Measurements from ENCODE around the gene SACM1L.

The SACM1L gene

DNA sequence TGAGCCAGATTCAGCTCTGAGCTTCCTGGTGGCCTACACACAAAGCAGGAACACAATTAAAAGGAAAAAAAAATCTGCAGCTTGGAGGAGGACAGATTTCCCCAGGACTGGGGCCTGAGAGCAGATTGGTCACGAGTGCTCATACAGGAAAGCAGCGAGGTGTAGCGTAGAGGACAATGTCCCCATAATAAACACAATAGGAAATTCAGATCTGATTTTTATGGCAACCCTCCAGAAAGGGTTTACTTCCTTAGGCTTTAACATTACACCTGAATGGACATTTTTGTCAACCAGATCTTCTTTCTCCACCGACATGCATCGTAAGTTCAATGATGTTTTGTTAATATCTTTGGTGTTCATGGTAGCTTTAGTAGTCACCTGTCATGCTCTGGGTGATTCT, 83.9 kb downstream of the SACM1L start:
- peaks cover 2% of the 10 kb centered on the region; the same call in 1 of the 2 replicates for H3K9me3 ChIP-seq (ENCODE audit: insufficient read depth, low read length)
- H3K4me3 ChIP-seq (ENCODE audit: insufficient read length, low read depth) = no peak overlapping the region
- no peak for DNase-seq (ENCODE audit: low read depth, low spot score)
- peaks cover 5% of the 10 kb centered on the region for H3K4me1 ChIP-seq (ENCODE audit: insufficient read depth, insufficient read length)
- H3K36me3 ChIP-seq (ENCODE audit: insufficient read depth, insufficient read length, low read length) = no peaks in the 10 kb centered on the region
- TF ChIP-seq YY1 (IDR thresholded peaks at IDR 0.05; ENCODE audit: insufficient read depth, insufficient read length) (no peak), SUZ12 (IDR thresholded peaks at IDR 0.05; ENCODE audit: extremely low read depth, insufficient read depth, insufficient read length) (no peak), ZNF274 (IDR thresholded peaks at IDR 0.05; ENCODE audit: low read depth, low read length) (no peak)
- no peak overlapping the region for H3K9ac ChIP-seq (ENCODE audit: insufficient read length, low read depth)
- no peaks in the 10 kb centered on the region for H3K27me3 ChIP-seq (ENCODE audit: insufficient read depth, insufficient read length)

DNA sequence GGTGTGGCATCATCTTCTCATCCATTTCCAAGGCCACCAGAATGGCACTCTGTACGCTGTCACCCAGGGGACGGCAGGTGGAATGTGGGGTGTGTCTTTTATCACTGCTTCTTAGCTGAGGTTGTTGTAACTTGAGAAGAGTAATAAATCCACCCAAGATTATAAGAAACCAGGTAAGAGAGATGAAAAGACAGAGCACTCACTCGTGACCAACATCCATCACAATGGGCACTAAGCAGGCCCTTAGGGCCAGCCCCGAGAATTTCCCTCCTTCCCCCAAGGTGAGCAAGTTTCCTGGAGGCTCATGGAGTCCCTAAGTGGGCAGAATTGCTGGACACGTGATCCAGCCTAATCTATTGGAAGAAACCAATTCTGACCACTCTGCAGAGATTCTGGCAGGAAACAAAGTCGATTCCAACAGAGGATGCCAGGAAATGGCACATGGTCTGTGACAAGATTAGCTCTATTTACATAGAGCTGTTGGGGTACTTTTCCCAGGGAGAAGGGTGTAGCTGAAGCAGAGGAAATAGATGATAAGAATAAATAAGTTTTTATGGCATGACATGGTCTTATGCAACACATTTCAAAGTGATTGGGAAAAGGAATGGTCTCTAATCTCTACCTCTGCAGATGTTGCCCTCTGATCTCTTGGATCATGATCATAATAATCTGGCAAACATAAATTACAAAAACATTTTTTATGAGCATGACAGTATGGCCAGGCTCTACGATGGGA, 84.7 kb downstream of the SACM1L start:
- Histone ChIP-seq H3K4me1 (ENCODE audit: insufficient read depth, insufficient read length) (peaks cover 7% of the 10 kb centered on the region), H3K4me3 (ENCODE audit: insufficient read length, low read depth) (no peak overlapping the region), H3K9ac (ENCODE audit: insufficient read length, low read depth) (no peak overlapping the region), H3K36me3 (ENCODE audit: insufficient read depth, insufficient read length, low read length) (no peaks in the 10 kb centered on the region), H3K27me3 (ENCODE audit: insufficient read depth, insufficient read length) (no peaks in the 10 kb centered on the region), H3K9me3 (ENCODE audit: insufficient read depth, low read length) (no peaks in the 10 kb centered on the region)
- no peak for TF ChIP-seq ZNF274 (IDR thresholded peaks at IDR 0.05; ENCODE audit: low read depth, low read length)
- TF ChIP-seq SUZ12 (IDR thresholded peaks at IDR 0.05; ENCODE audit: extremely low read depth, insufficient read depth, insufficient read length) = no peak
- TF ChIP-seq YY1 (IDR thresholded peaks at IDR 0.05; ENCODE audit: insufficient read depth, insufficient read length) = no peak
- DNase-seq (ENCODE audit: low read depth, low spot score) = no peak

DNA sequence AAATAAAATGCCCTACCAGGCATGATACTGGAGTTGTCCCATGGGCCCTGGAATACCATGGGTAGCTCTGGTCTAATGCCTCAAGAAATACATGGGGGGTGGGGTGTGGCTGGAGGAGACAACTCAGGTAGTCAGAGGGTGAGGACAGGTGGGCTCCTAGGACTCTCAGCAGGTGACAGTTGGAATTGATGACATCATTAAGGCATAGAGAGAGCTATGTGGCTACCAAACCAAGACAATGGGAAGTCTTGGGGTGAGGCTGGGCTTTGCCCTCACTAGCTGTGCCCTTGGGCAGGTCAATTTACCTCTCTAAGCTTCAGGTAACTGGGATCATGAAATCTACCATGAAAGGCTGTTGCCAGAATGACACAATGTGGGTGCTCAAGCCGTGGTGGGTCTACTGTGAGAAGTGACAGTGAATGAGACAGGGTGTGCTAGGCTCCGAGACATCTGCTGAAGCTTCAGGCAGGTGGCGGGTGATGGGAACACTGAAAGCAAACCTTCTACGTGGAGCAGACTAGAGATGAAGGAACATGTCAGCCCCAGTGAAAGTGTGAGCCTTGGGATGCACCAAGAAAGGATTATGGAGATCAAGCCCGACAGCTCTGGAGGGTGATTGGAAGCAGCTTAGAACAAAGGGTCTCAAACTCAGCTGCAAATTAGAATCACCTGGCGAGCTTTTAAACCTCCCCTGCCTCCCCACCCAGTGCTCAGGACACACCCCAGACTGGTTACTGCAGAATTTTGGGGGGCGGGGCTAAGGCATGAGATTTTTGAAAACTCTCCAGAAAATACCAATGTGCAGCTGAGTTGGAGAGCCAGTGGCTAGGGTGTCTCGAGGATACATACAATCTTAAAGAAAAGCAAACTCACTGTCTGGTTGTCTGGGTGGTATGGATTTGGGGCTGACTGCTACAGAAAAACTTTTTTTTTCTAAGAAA, 85.7 kb downstream of the SACM1L start:
- Histone ChIP-seq H3K36me3 (ENCODE audit: insufficient read depth, insufficient read length, low read length) (no peaks in the 10 kb centered on the region), H3K9ac (ENCODE audit: insufficient read length, low read depth) (no peak overlapping the region), H3K4me3 (ENCODE audit: insufficient read length, low read depth) (no peak overlapping the region), H3K4me1 (ENCODE audit: insufficient read depth, insufficient read length) (peaks cover 8% of the 10 kb centered on the region), H3K9me3 (ENCODE audit: insufficient read depth, low read length) (no peaks in the 10 kb centered on the region), H3K27me3 (ENCODE audit: insufficient read depth, insufficient read length) (no peaks in the 10 kb centered on the region)
- no peak for DNase-seq (ENCODE audit: low read depth, low spot score)
- no peak for TF ChIP-seq YY1 (IDR thresholded peaks at IDR 0.05; ENCODE audit: insufficient read depth, insufficient read length)
- no peak for TF ChIP-seq ZNF274 (IDR thresholded peaks at IDR 0.05; ENCODE audit: low read depth, low read length)
- TF ChIP-seq SUZ12 (IDR thresholded peaks at IDR 0.05; ENCODE audit: extremely low read depth, insufficient read depth, insufficient read length) = no peak

DNA sequence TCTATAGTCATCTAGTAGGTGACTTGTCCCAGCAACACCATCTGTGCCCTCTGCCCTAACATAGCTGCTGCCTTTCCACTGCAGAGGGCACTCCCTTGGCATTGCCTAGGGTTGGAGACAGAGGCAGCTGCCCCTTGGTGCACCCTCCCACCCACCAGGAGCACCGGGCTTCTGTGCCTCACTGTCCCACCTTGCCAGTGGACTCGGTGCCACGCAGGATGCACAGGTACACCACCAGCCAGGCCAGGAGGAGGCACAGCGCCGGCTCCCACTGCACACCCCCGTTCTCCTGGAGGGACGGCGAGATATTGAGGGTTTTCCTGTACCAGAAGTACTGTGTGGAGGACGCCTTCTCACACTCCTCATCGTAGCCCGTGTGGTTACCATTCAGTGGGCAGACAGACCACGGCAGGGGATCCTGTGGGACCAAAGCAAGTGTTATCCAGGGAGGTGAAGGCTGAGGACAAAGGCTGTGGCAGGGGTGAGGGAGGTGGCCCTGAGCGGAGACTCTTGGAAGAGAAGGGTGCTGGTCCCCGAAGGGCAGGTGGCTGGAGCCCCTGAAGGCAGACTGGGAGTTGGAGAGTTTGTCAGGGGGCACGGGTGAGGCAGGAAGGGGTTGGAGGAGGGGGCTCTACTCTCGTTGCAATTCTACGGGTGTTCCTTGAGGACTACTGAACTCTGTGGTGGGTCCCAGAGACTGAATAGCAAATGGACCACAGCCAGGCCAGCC, 86.5 kb downstream of the SACM1L start:
- Histone ChIP-seq H3K36me3 (ENCODE audit: insufficient read depth, insufficient read length, low read length) (no peaks in the 10 kb centered on the region), H3K9ac (ENCODE audit: insufficient read length, low read depth) (no peak overlapping the region), H3K4me3 (ENCODE audit: insufficient read length, low read depth) (no peak overlapping the region), H3K9me3 (ENCODE audit: insufficient read depth, low read length) (no peaks in the 10 kb centered on the region), H3K4me1 (ENCODE audit: insufficient read depth, insufficient read length) (peaks cover 11% of the 10 kb centered on the region), H3K27me3 (ENCODE audit: insufficient read depth, insufficient read length) (no peaks in the 10 kb centered on the region)
- no peak for DNase-seq (ENCODE audit: low read depth, low spot score)
- TF ChIP-seq SUZ12 (IDR thresholded peaks at IDR 0.05; ENCODE audit: extremely low read depth, insufficient read depth, insufficient read length) (no peak), YY1 (IDR thresholded peaks at IDR 0.05; ENCODE audit: insufficient read depth, insufficient read length) (no peak), ZNF274 (IDR thresholded peaks at IDR 0.05; ENCODE audit: low read depth, low read length) (no peak)

DNA sequence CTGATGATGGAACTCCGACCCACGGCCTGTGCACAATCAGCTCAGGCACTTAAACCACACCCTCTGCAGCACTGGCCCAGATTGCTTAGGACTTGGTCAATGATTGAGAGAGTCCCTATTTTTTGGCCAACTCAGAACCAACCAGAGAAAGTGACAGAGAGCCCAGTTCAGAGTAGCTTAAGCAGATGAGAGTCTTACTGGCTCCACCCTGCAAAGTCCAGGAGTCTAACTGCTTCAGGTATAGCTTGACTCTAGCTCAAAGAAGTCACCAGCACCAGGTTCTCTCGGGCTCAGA, 87.1 kb downstream of the SACM1L start:
- no peak for DNase-seq (ENCODE audit: low read depth, low spot score)
- Histone ChIP-seq H3K9me3 (ENCODE audit: insufficient read depth, low read length) (no peaks in the 10 kb centered on the region), H3K27me3 (ENCODE audit: insufficient read depth, insufficient read length) (peaks cover under 1% of the 10 kb centered on the region), H3K9ac (ENCODE audit: insufficient read length, low read depth) (no peak overlapping the region), H3K4me3 (ENCODE audit: insufficient read length, low read depth) (no peak overlapping the region), H3K36me3 (ENCODE audit: insufficient read depth, insufficient read length, low read length) (no peaks in the 10 kb centered on the region), H3K4me1 (ENCODE audit: insufficient read depth, insufficient read length) (peaks cover 11% of the 10 kb centered on the region)
- TF ChIP-seq ZNF274 (IDR thresholded peaks at IDR 0.05; ENCODE audit: low read depth, low read length) (no peak), SUZ12 (IDR thresholded peaks at IDR 0.05; ENCODE audit: extremely low read depth, insufficient read depth, insufficient read length) (no peak), YY1 (IDR thresholded peaks at IDR 0.05; ENCODE audit: insufficient read depth, insufficient read length) (no peak)

DNA sequence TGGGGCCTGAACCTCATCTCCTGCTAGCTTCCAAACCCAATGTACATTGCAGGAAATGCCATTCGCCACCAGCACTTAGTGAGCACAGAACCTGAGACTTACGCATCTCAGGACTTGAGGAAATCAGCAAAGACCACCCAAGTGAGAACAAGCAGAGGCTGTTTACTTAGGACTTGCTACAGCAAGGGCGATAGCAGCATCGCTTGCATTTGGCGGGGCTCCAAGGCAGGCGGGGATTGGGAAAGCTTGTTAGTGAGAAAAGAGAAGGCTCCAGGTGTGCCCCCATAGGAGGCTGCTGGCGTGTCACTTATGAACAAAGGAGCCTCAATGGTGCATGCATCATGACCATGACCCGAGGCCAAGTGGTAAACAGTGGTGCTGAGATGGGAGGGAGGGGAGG, 87.4 kb downstream of the SACM1L start:
- TF ChIP-seq SUZ12 (IDR thresholded peaks at IDR 0.05; ENCODE audit: extremely low read depth, insufficient read depth, insufficient read length) (no peak), YY1 (IDR thresholded peaks at IDR 0.05; ENCODE audit: insufficient read depth, insufficient read length) (no peak), ZNF274 (IDR thresholded peaks at IDR 0.05; ENCODE audit: low read depth, low read length) (no peak)
- no peak overlapping the region for H3K4me3 ChIP-seq (ENCODE audit: insufficient read length, low read depth)
- no peak overlapping the region for H3K9ac ChIP-seq (ENCODE audit: insufficient read length, low read depth)
- H3K4me1 ChIP-seq (ENCODE audit: insufficient read depth, insufficient read length) = peaks cover 11% of the 10 kb centered on the region
- no peaks in the 10 kb centered on the region for H3K9me3 ChIP-seq (ENCODE audit: insufficient read depth, low read length)
- H3K36me3 ChIP-seq (ENCODE audit: insufficient read depth, insufficient read length, low read length) = no peaks in the 10 kb centered on the region
- peaks cover 2% of the 10 kb centered on the region for H3K27me3 ChIP-seq (ENCODE audit: insufficient read depth, insufficient read length)
- DNase-seq (ENCODE audit: low read depth, low spot score) = peak; percentile 25
